Muscle of leg (tissue), 9 donors: Measurements from ENCODE around the gene AVPR2. TPM values are rescaled to one million over a fixed set of nuclear protein-coding genes. Genes with fewer than 3 reads are reported as not detected.

Source experiments
- polyA plus RNA-seq, 8 donors: library from polyadenylated mRNA; unstranded; fragments of 120-200 nt; gene quantifications; one replicate each; pipeline versions ENCODE4 v1.2.1 to v1.2.3, GENCODE V29; 2013; ENCODE audit warnings: inconsistent platforms in 1 of 8, low replicate concordance in 1 of 8; ENCODE audit not compliant: insufficient read length in 8 of 8, insufficient read depth in 1 of 8
- total RNA-seq: library from RNA; stranded (reverse); fragments of 120-200 nt; gene quantifications from one replicate; pipeline ENCODE4 v1.2.4, GENCODE V29; 2013

AVPR2 gene
- total and polyA plus RNA-seq, 9 donors, result 0.49 to 1.2 (median 0.79) TPM

Other genes starting within 250 kb of the AVPR2 start
- gene PNCK, start 230.9 kb upstream of the AVPR2 start, total RNA-seq, result 3.5 TPM
- gene PNCK, start 230.9 kb upstream of the AVPR2 start, polyA plus RNA-seq, result 10 to 100 TPM in 1 of 8 donors, 1 to 10 TPM in 5, under 1 TPM in 2; 0.93 to 10.6 (median 3.4) TPM
- 14.6 TPM for gene SLC6A8, start 216.7 kb upstream of the AVPR2 start, total RNA-seq
- 10 to 100 TPM; 23.0 to 49.1 (median 32.5) TPM for gene SLC6A8, start 216.7 kb upstream of the AVPR2 start, polyA plus RNA-seq
- 51.8 TPM for gene BCAP31, start 180.3 kb upstream of the AVPR2 start, total RNA-seq
- 10 to 100 TPM; 73.9 to 90.1 (median 76.9) TPM for gene BCAP31, start 180.3 kb upstream of the AVPR2 start, polyA plus RNA-seq
- 7.2 TPM for gene ABCD1, start 179.8 kb upstream of the AVPR2 start, total RNA-seq
- gene ABCD1, start 179.8 kb upstream of the AVPR2 start, polyA plus RNA-seq, result 10 to 100 TPM in 1 of 8 donors, 1 to 10 TPM in 7; 7.7 to 11.4 (median 9.2) TPM
- 0.89 TPM for gene PLXNB3, start 140.4 kb upstream of the AVPR2 start, total RNA-seq
- gene PLXNB3, start 140.4 kb upstream of the AVPR2 start, polyA plus RNA-seq, result 1 to 10 TPM; 2.4 to 8.9 (median 4.2) TPM
- 195 TPM for gene SRPK3, start 123.6 kb upstream of the AVPR2 start, total RNA-seq
- gene SRPK3, start 123.6 kb upstream of the AVPR2 start, polyA plus RNA-seq, result 100 to 1,000 TPM; 145 to 273 (median 232) TPM
- 30.6 TPM for gene IDH3G, start 110.3 kb upstream of the AVPR2 start, total RNA-seq
- gene IDH3G, start 110.3 kb upstream of the AVPR2 start, polyA plus RNA-seq, result 10 to 100 TPM; 49.7 to 62.4 (median 54.4) TPM
- gene SSR4, start 110.0 kb upstream of the AVPR2 start, total RNA-seq, result 188 TPM
- gene SSR4, start 110.0 kb upstream of the AVPR2 start, polyA plus RNA-seq, result 100 to 1,000 TPM in 7 of 8 donors, 10 to 100 TPM in 1; 95.6 to 148 (median 131) TPM
- gene PDZD4, start 74.1 kb upstream of the AVPR2 start, total RNA-seq, result 1.6 TPM
- 1 to 10 TPM; 2.1 to 6.3 (median 3.8) TPM for gene PDZD4, start 74.1 kb upstream of the AVPR2 start, polyA plus RNA-seq
- 0.84 TPM for gene L1CAM, start 18.5 kb upstream of the AVPR2 start, total RNA-seq
- 10 to 100 TPM in 1 of 8 donors, 1 to 10 TPM in 7; 1.6 to 12.0 (median 3.7) TPM for gene L1CAM, start 18.5 kb upstream of the AVPR2 start, polyA plus RNA-seq
- 15.5 TPM for gene ARHGAP4, start 21.6 kb downstream of the AVPR2 start, total RNA-seq
- gene ARHGAP4, start 21.6 kb downstream of the AVPR2 start, polyA plus RNA-seq, result 10 to 100 TPM; 15.1 to 30.8 (median 22.2) TPM
- 42.8 TPM for gene NAA10, start 30.4 kb downstream of the AVPR2 start, total RNA-seq
- 10 to 100 TPM; 62.6 to 77.5 (median 65.7) TPM for gene NAA10, start 30.4 kb downstream of the AVPR2 start, polyA plus RNA-seq
- 3.1 TPM for gene RENBP, start 40.0 kb downstream of the AVPR2 start, total RNA-seq
- gene RENBP, start 40.0 kb downstream of the AVPR2 start, polyA plus RNA-seq, result 1 to 10 TPM; 3.2 to 7.2 (median 4.4) TPM
- 12.8 TPM for gene HCFC1, start 67.1 kb downstream of the AVPR2 start, total RNA-seq
- 10 to 100 TPM; 25.7 to 47.1 (median 34.7) TPM for gene HCFC1, start 67.1 kb downstream of the AVPR2 start, polyA plus RNA-seq
- 5.2 TPM for gene TMEM187, start 68.1 kb downstream of the AVPR2 start, total RNA-seq
- gene TMEM187, start 68.1 kb downstream of the AVPR2 start, polyA plus RNA-seq, result 1 to 10 TPM; 3.3 to 6.8 (median 5.9) TPM
- 20.7 TPM for gene IRAK1, start 115.2 kb downstream of the AVPR2 start, total RNA-seq
- gene IRAK1, start 115.2 kb downstream of the AVPR2 start, polyA plus RNA-seq, result 10 to 100 TPM; 52.0 to 62.8 (median 54.9) TPM
- gene MECP2, start 193.0 kb downstream of the AVPR2 start, total RNA-seq, result 18.6 TPM
- gene MECP2, start 193.0 kb downstream of the AVPR2 start, polyA plus RNA-seq, result 10 to 100 TPM; 17.5 to 24.0 (median 20.9) TPM
- gene OPN1LW, start 239.6 kb downstream of the AVPR2 start, total RNA-seq, result not detected
- gene OPN1LW, start 239.6 kb downstream of the AVPR2 start, polyA plus RNA-seq, result not detected